OCI-LY3 (cell line): ENCODE data around the gene ZNF597.

ENCODE experiments used
- H2AFZ ChIP-seq: fragments of 200-600, 300-600 bp; shearing (Covaris generic); 2 replicates; pipeline ENCODE4 v1.6.0; 2014; ENCODE audit warnings: antibody characterized with exemption, low read depth, low read length
- H3K27ac ChIP-seq: fragments of 200-600, 300-600 bp; sonication (generic); 2 replicates; pipeline ENCODE4 v1.5.1; 2014; ENCODE audit warnings: mild to moderate bottlenecking, low read length, moderate library complexity, mixed read lengths
- H3K27me3 ChIP-seq: fragments of 200-600, 300-600 bp; sonication (generic); 2 replicates; pipeline ENCODE4 v1.6.1; 2014; ENCODE audit warnings: low read depth, low read length, mixed read lengths
- H3K36me3 ChIP-seq: fragments of 200-600, 300-600 bp; sonication (generic); replicated peaks from 2 replicates; pipeline ENCODE3; 2014; ENCODE audit warnings: low read depth, low read length, mixed read lengths
- H3K4me1 ChIP-seq: fragments of 300-600, 200-600 bp; sonication (generic); 2 replicates; pipeline ENCODE4 v1.6.1; 2014; ENCODE audit warnings: low read length, mixed read lengths
- H3K4me2 ChIP-seq: fragments of 200-600, 300-600 bp; sonication (generic); 2 replicates; pipeline ENCODE4 v1.6.1; 2014; ENCODE audit warnings: low read length, mixed read lengths
- H3K4me3 ChIP-seq: fragments of 300-600, 200-600 bp; sonication (generic); 2 replicates; pipeline ENCODE4 v1.5.1; 2014; ENCODE audit warnings: antibody characterized with exemption, mild to moderate bottlenecking, low read length, moderate library complexity
- H3K79me2 ChIP-seq: fragments of 300-600, 200-600 bp; shearing (Covaris generic); 2 replicates; pipeline ENCODE4 v1.6.1; 2014; ENCODE audit warnings: mild to moderate bottlenecking, low read length, mixed read lengths
- H3K9ac ChIP-seq: fragments of 300-600, 200-600 bp; shearing (Covaris generic); 2 replicates; pipeline ENCODE4 v1.6.0; 2014; ENCODE audit warnings: mild to moderate bottlenecking, low read length, moderate library complexity
- H3K9me3 ChIP-seq: fragments of 200-600, 300-600 bp; shearing (Covaris generic); 2 replicates; pipeline ENCODE4 v1.6.1; 2014; ENCODE audit warnings: low read length, mixed read lengths; ENCODE audit not compliant: insufficient read depth
- H4K20me1 ChIP-seq: fragments of 200-600, 300-600 bp; sonication (generic); 2 replicates; pipeline ENCODE4 v1.6.1; 2016; ENCODE audit warnings: low read length, mixed read lengths; ENCODE audit not compliant: insufficient read depth
- EZH2phosphoT487 ChIP-seq: fragments of 200-600 bp; shearing (Covaris generic); IDR thresholded peaks from 2 replicates; pipeline ENCODE4 v1.6.1; 2018; ENCODE audit warnings: antibody characterized with exemption, mixed run types, low read depth
- TF ChIP-seq, protein P1 (sequence below): fragments of 200-600, 300-600 bp; sonication (generic); IDR thresholded peaks from 2 replicates; pipeline ENCODE4 v1.5.1; 2014; ENCODE audit warnings: antibody characterized with exemption, low read length, low read depth

ZNF597 gene

DNA sequence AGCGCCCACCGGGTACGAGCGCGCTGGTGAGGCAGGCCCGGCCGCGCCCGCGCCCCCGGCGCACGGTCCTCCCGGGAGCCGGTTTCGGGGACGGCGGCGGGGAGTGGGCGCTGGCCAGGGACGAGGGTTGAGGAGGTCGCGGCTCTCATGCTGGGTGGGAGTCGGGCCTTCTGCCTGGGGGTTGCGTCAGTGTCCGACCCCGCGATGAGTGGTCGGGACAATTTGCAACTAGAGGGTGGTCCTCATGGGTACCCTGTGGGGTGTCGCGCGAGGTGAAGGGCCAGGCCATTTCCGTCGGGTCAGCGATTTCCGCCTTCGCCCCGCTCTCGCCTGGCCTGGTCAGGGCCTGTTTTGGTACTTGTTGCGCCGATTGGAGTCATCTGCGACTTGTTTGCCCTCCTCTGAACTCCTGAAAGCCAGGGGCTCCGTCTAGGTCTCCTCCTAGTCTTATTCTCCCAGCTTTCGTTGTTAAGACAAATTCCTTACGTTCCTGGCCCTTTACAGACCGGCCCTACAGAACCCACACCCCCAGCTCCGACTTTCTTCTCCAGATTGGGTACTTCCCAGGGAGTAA lies 15.1 kb upstream of the ZNF597 start:
- no peaks in the 10 kb centered on the region for H3K27me3 ChIP-seq
- H2AFZ ChIP-seq: no peak overlapping the region; the same call in 1 of the 2 replicates
- peaks cover 61% of the 10 kb centered on the region for H3K79me2 ChIP-seq
- H3K9ac ChIP-seq: peak overlapping the region; percentile 96
- peaks cover 14% of the 10 kb centered on the region for H3K4me1 ChIP-seq
- no peaks in the 10 kb centered on the region for H3K36me3 ChIP-seq
- peak overlapping the region; percentile 97 for H3K4me3 ChIP-seq
- H3K9me3 ChIP-seq: no peaks in the 10 kb centered on the region
- peak overlapping the region; percentile 98 for H3K4me2 ChIP-seq
- H4K20me1 ChIP-seq: peaks cover 27% of the 10 kb centered on the region
- no peak for TF ChIP-seq EZH2phosphoT487
- TF ChIP-seq, protein P1, sequence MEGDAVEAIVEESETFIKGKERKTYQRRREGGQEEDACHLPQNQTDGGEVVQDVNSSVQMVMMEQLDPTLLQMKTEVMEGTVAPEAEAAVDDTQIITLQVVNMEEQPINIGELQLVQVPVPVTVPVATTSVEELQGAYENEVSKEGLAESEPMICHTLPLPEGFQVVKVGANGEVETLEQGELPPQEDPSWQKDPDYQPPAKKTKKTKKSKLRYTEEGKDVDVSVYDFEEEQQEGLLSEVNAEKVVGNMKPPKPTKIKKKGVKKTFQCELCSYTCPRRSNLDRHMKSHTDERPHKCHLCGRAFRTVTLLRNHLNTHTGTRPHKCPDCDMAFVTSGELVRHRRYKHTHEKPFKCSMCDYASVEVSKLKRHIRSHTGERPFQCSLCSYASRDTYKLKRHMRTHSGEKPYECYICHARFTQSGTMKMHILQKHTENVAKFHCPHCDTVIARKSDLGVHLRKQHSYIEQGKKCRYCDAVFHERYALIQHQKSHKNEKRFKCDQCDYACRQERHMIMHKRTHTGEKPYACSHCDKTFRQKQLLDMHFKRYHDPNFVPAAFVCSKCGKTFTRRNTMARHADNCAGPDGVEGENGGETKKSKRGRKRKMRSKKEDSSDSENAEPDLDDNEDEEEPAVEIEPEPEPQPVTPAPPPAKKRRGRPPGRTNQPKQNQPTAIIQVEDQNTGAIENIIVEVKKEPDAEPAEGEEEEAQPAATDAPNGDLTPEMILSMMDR: no peak
- peak overlapping the region; percentile 59 for H3K27ac ChIP-seq

DNA sequence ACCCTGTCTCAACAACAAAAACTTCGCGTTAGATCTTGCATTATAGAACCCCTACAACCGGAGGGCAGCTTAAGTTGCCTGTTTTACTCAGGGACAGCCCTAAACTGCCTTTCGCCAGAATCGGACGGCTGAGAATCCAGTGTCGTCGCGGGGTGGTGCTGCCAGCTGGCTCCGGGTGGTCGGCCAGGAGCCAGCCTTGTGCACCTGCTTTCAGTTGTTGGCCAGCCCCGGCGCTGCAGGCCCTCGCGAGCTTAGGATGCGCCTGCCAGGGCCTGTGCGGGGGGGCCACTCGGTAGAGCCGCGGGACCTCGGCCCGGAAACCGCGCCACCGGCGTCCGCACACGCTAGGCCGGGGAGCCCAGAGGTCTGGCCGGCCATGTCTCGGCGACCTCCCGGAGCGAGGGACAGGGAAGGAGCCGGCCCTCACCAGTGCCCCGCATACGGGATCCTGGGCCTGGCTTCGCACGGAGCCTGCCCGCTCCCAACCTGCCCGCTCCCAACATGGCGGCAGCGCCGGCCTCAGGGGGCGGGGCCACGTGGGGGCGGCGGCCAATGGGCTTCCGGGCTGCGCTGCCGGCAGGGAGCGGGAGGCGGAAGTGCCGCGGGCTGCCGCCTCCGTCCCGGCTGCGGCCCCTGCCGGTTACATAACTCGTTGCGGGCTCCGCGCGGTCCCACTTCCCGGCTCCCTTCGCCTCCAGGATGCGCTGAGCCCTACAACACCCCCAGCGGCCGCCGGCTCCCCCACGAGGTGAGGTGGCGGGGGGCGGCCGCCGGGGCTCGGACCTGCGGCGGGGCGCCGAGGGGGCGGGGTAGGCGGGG lies 14.3 kb upstream of the ZNF597 start:
- Histone ChIP-seq H3K4me3 (peak overlapping the region; percentile 97), H3K4me1 (peaks cover 14% of the 10 kb centered on the region)

DNA sequence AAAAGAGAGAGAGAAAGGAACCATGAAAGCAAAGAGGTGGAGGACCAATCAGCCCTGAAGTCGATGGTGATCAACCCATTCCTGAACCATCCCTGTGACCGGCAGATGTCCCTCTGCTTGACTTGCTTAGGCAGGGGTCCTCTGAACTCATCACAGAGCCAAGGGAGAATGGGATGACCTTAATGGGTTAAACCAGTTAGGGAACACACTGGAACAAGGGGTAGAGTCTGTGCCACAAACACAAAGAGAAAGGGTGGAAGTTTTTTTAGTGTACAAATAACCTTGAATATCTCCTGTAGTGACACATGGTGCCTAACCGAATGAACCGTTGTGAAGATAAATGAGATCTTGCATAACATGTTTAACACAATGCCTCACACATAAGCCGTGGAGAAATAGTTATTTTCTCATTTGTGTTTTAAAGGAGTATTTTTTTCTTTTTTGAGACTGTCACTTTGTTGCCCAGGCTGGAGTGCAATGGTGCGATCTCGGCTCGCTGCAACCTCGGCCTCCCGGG lies 11.4 kb upstream of the ZNF597 start:
- no peaks in the 10 kb centered on the region for H3K9me3 ChIP-seq
- no peaks in the 10 kb centered on the region for H3K27me3 ChIP-seq
- peaks cover 24% of the 10 kb centered on the region for H3K79me2 ChIP-seq
- TF ChIP-seq, protein P1: no peak
- no peak for TF ChIP-seq EZH2phosphoT487
- H3K4me1 ChIP-seq: peaks cover 13% of the 10 kb centered on the region
- H4K20me1 ChIP-seq: peaks cover 5% of the 10 kb centered on the region
- no peak overlapping the region for H2AFZ ChIP-seq
- H3K36me3 ChIP-seq: peaks cover 7% of the 10 kb centered on the region
- H3K27ac ChIP-seq: no peak overlapping the region
- no peak overlapping the region for H3K4me2 ChIP-seq
- no peak overlapping the region for H3K9ac ChIP-seq
- no peak overlapping the region for H3K4me3 ChIP-seq

More for the DNA sequence above, 14.3 kb upstream of the ZNF597 start:
- Histone ChIP-seq H3K27ac (peak overlapping the region; percentile 59), H3K79me2 (peaks cover 54% of the 10 kb centered on the region), H3K27me3 (no peaks in the 10 kb centered on the region), H3K36me3 (no peaks in the 10 kb centered on the region), H4K20me1 (peaks cover 27% of the 10 kb centered on the region), H3K9me3 (no peaks in the 10 kb centered on the region), H3K9ac (peak overlapping the region; percentile 96), H2AFZ (no peak overlapping the region), H3K4me2 (peak overlapping the region; percentile 98)
- TF ChIP-seq EZH2phosphoT487: no peak
- TF ChIP-seq, protein P1: peak; percentile 35

DNA sequence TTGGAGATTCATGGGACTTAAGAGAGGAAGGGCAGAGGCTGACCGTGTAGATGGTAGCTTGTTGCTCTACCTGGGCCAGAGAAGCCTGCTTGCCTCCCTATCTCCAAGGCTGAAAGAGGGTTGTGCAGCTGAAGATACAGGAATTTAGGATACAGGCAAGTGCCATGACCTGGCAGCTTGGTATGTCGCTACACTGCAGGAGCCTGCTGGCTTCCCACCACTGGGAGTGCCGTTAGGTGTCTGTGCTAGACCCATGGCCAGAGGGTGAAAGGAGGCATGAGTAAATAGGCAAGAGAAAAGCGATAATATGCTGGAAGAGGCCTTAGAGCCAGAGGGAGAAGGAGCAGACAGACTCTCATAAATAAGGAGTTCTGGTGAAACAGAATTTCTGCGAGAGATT lies 10.8 kb upstream of the ZNF597 start:
- Histone ChIP-seq H3K9me3 (no peaks in the 10 kb centered on the region), H3K9ac (no peak overlapping the region), H3K27me3 (no peaks in the 10 kb centered on the region), H3K79me2 (peaks cover 18% of the 10 kb centered on the region), H3K36me3 (peaks cover 7% of the 10 kb centered on the region), H2AFZ (no peak overlapping the region), H4K20me1 (no peaks in the 10 kb centered on the region), H3K4me1 (peaks cover 7% of the 10 kb centered on the region), H3K4me2 (no peak overlapping the region), H3K4me3 (no peak overlapping the region), H3K27ac (no peak overlapping the region)
- TF ChIP-seq, protein P1: no peak
- no peak for TF ChIP-seq EZH2phosphoT487
